HG03354 (cell line): ENCODE data around the gene NIPAL3.

Experiments
- ATAC-seq: cut with Tn5 transposase; IDR thresholded peaks from one replicate; pipeline ENCODE4 v1.9.1; 2021; ENCODE audit warnings: mild to moderate bottlenecking; ENCODE audit not compliant: unreplicated experiment, poor library complexity, severe bottlenecking

The NIPAL3 gene

GRCh38 chr1:24415334-24415909 is at the start of gene NIPAL3:
Gene NIPAL3 (plus strand): TSS chr1:24415802. CDS start chr1:24419548, 3,746 bp downstream.
- ATAC-seq = peak; percentile 95

- ATAC-seq = no peak
Observed at GRCh38 chr1:24366707-24367106, 48.9 kb upstream of the NIPAL3 start.

GRCh38 chr1:24369199-24369598 is 46.4 kb upstream of the NIPAL3 start:
- ATAC-seq = no peak

GRCh38 chr1:24369801-24370200 is 45.8 kb upstream of the NIPAL3 start:
- no peak for ATAC-seq

- no peak for ATAC-seq
Observed at GRCh38 chr1:24373044-24373443, 42.6 kb upstream of the NIPAL3 start.

GRCh38 chr1:24373710-24374109 is 41.9 kb upstream of the NIPAL3 start:
- no peak for ATAC-seq

GRCh38 chr1:24374891-24375786 is 40.5 kb upstream of the NIPAL3 start:
- ATAC-seq = no peak

GRCh38 chr1:24379733-24380315 is 35.8 kb upstream of the NIPAL3 start:
- no peak for ATAC-seq

- ATAC-seq = no peak
Observed at GRCh38 chr1:24380508-24380907, 35.1 kb upstream of the NIPAL3 start.

GRCh38 chr1:24381256-24381655 is 34.3 kb upstream of the NIPAL3 start:
- no peak for ATAC-seq

- ATAC-seq = no peak
Observed at GRCh38 chr1:24382165-24382577, 33.4 kb upstream of the NIPAL3 start.

GRCh38 chr1:24383381-24383940 is 32.1 kb upstream of the NIPAL3 start:
- ATAC-seq = no peak

- ATAC-seq = peak; percentile 68
Observed at GRCh38 chr1:24384251-24385090, 31.1 kb upstream of the NIPAL3 start.

- ATAC-seq = no peak
Observed at GRCh38 chr1:24385160-24385940, 30.3 kb upstream of the NIPAL3 start.

- ATAC-seq = no peak
Observed at GRCh38 chr1:24386241-24386640, 29.4 kb upstream of the NIPAL3 start.

- no peak for ATAC-seq
Observed at GRCh38 chr1:24386931-24387330, 28.7 kb upstream of the NIPAL3 start.

GRCh38 chr1:24387636-24388175 is 27.9 kb upstream of the NIPAL3 start:
- no peak for ATAC-seq

GRCh38 chr1:24388331-24388885 is 27.2 kb upstream of the NIPAL3 start:
- no peak for ATAC-seq
